GM19240 (cell line): ENCODE results near the gene AXDND1.
"Not testable (repeated sequence)": the region's sequence is repeated elsewhere in the genome, so short reads cannot be mapped to it uniquely, and the experiment has no call there.

Experiments used
- DNase-seq: peaks from one replicate; pipeline ENCODE4 v3.0.0; 2011; ENCODE audit warnings: low spot score; ENCODE audit not compliant: insufficient read length

Gene AXDND1

DNA sequence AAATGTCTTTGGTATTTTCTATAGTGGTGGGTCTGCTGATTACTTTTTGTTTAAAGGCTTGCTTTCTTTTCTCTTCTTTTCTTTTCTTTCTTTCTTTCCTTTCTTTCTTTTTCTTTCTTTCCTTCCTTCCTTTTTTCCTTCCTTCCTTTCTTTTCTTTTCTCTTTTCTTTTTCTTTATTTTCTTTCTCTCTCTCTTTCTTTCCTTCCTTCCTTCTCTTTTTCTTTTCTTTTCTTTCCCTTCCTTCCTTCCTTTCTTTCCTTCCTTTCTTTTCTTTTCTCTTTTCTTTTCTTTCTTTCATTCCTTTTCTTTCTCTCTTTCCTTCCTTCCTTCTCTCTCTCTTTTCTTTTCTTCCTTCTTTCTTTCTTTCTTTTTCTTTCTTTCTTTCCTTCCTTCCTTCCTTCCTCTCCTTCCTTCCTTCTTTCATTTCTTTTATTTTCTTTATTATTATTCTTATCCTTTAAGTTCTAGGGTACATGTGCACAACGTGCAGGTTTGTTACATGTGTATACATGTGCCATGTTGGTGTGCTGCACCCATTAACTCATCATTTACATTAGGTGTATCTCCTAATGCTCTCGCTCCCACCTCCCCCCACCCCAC, 93.9 kb downstream of the AXDND1 start:
- not testable (repeated sequence) for DNase-seq

DNA sequence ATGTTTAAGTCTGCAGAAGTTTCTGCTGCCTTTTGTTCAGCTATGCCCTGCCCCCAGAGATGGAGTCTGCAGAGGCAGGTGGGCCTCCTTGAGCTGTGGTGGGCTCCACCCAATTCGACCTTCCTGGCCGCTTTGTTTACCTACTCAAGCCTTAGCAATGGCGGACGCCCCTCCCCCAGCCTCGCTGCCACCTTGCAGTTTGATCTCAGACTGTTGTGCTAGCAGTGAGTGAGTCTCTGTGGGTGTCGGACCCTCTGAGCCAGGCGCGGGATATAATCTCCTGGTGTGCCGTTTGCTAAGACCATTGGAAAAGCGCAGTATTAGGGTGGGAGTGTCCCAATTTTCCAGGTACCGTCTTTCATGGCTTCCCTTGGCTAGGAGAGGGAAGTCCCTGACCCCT, 99.9 kb downstream of the AXDND1 start:
- not testable (repeated sequence) for DNase-seq

DNA sequence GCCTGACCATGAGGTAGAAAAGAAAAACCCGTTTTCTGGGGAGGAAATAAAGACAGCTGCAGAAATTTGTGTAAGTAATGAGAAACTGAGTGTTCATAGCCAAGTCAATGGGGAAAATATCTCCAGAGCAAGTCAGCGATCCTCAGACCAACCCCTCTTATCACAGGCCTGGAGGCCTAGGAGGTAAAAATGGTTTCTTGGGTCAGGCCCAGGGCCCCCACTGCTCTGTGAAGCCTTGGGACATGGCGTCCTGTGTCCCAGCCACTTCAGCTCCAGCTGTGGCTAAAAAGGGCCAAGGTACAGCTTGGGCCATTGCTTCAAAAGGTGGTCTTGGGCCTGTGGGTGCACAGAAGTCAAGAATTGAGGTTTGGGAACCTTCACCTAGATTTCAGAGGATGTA, 108.9 kb downstream of the AXDND1 start:
- no peak for DNase-seq

DNA sequence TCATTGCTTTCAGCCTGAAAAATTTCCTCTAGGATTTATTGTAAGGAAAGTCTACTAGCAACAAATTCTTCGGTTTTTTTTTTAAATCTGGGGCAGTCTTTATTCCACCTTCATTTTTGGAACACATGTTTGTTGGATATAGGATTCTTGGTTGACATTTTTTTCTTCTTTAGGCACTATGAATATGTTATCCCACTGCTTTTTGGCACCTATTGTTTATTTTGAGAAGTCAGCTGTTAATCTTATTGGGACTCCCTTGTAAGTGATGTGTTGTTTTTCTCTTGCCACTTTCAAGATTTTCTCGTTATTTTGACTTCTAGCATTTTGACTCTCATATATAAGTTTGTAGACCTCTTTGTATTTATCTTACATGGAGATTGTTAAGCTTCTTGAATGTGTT, 110.7 kb downstream of the AXDND1 start:
- no peak for DNase-seq

DNA sequence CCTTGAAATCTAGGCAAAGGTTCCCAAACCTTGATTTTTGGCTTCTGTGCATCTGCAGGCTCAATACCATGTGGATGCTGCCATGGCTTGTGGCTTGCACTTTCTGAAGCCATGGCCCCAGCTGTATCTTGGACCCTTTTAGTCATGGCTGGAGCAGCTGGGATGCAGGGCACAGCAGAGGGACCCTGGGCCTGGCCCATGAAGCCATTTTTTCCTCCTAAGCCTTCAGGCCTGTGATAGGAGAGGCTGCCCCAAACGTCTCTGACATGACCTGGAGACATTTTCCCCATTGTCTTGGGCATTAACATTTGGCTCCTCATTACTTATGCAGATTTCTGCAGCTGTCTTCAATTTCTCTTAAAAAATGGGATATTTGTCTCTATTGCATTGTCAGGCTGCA, 112.6 kb downstream of the AXDND1 start:
- DNase-seq: no peak

DNA sequence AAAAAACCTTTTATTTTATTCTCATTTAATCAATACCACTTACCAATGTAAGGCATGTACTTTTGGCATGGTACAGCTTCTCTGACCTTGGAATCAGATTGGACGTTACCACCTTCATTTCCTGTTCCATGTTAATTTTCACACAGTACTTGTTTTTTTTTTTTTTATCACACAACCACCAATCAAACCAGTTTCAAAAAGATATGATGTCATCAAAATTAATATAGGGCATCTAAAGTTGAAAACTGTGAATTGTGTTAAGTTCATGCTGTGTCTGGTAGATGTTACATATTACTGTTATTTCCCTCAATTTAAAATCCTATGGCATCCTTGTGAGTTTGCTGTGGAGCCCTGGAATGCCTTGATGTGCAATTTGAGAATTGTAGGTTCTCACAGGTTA, 124.8 kb downstream of the AXDND1 start:
- DNase-seq: no peak

DNA sequence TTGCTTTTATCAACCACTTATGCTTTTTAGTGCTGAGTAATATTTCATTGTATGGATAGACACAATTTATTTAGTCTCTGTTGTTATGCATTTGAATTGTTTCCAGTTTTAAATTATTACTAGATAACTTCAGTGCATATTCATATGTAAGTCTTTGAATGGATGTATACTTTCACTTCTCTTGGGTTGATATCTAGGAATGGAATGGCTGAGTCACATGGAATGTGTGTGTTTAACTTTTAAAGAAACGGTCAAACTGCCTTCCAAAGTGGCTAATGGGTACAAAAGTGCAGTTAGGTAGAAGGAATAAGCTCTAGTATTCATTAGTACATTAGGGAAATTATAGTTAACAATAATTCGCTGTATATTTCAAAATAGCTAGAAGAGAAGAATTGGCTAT, 127.6 kb downstream of the AXDND1 start:
- no peak for DNase-seq

DNA sequence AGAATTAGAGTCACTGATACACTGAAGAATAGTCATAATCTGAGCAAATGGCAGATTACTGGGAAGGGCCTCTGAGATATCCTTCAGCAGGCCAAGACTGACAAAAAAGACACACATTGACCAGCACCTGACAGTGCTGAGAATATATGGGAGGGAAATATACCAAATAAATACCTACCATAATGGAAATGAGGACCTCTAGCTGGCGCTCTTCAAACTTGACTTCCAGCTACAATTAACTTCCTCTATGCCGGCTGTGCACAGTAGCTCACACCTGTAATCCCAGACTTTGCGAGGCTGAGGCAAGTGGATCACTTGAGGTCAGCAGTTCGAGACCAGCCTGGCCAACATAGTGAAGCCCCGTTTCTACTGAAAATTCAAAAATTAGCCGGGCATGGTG, 140.4 kb downstream of the AXDND1 start:
- no peak for DNase-seq

DNA sequence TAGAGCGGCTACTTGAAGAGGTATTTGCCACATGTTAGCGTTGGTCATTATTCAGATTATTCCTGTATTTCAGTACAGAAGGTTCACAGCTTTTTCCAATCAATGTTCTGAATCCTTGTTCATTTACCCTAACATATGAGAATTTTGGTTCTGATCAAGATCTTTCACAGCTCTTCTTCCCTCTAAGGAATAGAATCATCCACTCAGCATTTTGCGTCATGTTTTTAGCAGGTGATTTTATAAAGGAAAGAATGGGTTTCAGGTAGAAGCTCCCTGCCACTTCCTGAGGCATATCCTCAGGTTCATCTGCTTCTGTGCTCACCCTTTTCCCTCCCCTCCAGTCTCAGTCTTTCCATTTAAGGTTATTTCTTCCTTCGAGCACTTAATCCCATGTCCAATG, 143.6 kb downstream of the AXDND1 start:
- no peak for DNase-seq

DNA sequence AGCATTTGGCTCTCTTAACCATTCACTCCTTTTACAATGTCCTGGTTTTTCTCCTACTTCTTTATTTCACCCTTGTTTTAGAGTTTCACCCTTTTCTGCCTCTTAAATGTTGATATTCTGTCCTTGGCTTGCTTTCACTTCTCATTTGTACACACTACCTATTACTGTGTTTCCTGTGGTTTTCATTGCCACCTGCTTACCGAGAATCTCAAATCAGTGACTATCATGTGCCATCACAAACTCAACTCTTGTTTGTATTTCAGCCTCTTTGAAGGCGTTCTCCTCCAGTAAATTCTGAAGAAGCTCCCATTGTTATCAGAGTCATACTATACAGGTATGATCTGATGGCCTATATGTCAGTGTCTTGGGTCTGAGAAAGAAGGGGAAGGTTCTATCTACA, 144.3 kb downstream of the AXDND1 start:
- no peak for DNase-seq

DNA sequence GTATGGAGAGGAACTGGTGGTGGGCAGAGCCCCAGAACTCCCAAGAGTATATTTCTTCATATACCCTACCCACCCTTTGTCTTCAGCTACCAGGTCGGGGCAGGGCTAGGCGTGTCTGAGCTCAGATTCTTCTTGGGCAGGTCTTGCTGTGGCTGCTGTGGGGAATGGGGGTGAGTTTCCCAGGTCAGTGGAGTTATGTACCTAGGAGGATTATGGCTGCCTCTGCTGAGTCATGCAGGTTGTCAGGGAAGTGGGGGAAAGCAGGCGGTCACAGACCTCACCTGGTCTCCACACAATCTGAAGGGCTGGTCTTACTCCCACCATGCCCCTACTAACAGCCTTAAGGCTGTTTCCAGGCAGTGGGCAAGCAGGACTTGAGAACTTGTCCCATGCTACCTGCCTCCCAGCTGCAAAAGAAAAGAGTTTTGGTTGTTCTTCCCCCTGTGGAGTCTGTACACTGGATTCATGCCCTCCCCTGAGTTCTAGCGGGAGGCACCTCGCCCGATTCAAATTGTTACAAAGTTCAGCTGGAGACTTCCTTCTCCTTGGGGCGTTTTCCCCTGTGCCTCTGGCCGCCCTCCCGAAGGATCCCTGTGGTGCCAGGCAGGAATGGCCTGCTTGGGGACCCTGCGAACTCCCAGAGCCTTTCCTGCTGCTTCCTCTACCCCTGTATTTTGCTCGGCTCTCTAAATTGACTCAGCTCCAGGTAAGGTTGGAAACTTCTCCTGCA, 151.4 kb downstream of the AXDND1 start:
- DNase-seq: no peak

DNA sequence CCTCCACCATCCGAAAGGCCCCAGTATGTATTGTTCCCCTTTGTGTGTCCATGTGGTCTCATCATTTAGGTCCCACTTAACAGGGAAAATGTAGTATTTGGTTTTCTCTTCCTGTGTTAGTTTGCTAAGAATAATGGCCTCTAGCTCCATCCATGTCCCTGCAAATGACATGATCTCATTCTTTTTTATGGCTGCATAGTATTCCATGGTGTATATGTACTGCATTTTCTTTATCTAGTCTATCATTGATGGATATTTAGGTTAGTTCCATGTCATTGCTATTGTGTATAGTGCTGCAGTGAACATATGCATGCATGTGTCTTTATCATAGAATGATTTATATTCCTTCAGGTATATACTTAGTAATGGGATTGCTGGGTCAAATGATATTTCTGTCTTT, 152.8 kb downstream of the AXDND1 start:
- DNase-seq: not testable (repeated sequence)

DNA sequence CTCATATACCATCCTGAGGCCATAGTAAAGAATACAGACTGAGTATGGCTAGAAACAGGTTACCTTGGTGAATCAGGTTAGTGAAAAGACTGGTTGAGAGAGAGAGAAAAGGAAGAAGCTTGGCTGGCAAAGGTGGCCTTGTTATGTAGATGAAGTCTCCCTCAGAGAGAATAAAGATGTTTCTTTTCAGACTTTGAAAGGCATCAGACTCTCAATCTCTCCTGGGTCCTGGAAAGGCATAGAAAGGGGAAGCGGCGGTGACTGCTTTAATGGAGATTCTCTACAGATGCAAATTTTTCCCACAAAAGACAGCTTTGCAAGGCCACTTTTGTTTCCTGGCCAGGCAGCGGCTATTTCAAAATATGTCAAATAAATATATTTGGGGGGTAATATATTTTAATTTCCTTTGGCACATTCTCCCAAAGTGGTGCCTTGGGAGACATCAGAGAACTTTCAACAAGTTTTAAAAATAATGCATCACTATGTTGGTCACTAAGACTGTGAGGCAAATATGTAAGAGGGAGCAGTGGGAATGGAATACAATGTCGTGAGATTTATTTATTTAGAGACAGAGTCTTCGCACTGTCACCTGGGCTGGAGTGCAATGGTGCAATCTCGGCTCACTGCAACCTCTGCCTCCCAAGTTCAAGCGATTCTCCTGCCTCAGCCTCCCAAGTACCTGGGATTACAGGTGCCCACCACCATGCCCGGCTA, 163.9 kb downstream of the AXDND1 start:
- DNase-seq: no peak

DNA sequence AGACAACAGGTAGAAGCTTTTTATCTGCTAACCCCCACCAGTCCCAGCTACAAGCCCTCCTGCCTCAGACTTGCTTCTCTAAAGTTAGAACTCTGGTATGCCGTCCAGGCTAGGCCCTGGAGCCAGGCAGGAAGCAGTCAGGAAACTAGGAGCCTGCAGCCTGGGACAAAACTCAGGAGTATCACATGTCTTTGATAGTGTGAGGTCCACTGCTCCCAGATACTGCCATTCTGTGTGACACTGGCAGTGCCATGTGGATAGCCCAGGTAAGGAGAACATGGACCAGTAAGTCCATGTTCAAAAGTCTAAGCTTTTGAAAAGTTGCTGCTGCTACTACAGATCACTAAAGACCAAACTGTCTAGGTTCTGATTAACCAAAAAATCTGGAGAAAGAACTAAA, 164.6 kb downstream of the AXDND1 start:
- DNase-seq: no peak

DNA sequence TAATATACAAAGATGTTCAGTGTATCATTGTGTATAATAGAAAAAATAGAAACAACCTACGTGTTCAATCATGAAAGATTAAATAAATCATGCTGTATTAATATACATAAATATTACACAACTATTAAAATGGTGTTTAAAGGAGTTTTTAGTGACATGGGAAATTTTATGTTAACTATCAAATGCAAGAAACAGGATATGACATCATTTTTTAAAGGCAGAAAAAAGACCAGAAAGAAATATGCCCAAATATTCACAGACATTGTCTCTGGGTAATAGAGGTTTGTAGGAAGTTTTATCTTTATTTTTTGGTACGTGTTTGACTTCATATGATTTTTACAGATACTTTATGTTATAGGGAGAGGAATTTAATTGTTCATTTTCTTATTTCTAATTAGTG, 176.0 kb downstream of the AXDND1 start:
- no peak for DNase-seq

DNA sequence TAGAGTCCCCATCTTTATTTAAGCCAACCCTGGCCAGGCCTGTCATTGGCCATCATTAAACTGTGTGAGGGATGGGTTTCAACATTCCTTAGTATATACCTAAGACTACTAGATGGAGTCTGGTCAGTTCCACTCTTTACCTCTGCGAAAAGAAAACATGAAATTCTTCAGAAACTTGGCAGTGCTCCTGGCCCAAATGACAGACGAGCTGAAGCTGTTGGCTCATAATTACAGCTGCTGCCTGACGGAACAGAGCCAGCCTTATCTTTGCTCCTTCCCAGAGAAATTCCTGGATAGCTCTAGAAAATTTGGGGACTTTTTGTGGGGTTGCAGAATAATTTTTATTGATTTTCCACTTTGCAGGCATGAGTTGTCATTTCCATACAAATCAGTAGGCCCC, 179.6 kb downstream of the AXDND1 start:
- DNase-seq: no peak

DNA sequence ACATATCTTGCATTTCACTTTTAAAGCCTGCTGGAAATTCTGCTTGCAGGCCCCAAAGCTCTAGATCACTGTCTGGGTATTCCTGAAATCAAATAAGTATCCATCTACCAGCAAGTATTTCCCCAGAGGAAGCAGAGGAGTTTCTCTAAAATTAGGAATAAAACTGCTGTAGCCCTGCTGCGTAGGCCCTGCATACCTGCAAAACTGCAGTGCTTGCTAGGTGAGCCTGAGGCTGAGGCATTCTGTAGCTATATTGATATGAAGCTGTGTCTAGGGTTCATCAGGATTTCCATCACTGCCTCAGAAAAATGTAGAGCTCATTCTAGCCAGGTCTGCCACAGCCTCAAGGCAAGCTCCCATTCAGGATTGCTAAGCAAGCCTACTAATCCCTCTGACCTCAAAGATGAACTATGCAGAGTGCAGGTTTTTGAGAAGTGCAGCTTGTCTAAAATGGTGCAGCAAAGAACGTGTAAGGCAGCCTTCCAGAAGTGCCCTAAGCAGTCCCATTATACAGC, 181.3 kb downstream of the AXDND1 start:
- DNase-seq: no peak

DNA sequence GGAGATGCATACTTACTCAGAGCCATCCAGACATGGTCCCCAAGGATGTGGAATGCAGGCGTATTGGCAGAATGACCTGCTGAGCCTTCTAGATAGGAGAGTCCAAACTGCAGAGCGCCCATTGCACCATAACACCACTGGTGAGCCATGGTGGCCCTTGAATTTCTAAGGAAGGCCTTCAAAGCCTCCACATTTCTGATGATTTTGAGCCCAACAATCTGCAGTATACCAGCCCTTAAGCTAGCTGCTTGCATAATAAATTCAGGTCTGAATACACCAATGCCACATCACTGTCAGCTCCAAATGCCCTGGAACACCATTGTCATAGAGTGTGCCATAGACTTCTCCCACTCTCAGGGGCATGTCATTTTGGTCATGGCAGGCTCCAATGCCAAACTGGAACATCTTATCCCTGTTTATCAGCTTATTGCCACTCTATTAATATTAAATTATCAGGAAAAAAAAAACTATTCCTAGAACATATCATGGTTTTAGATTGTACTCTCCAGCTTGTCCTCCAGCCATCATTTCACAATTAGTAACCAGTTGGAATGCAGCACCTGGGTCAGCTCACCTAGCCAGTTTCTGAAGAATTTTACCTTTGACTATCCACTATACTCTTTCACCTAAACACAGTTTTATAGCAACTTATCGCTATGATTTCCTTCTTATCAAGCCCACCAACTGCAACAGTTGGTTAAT, 183.0 kb downstream of the AXDND1 start:
- no peak for DNase-seq

DNA sequence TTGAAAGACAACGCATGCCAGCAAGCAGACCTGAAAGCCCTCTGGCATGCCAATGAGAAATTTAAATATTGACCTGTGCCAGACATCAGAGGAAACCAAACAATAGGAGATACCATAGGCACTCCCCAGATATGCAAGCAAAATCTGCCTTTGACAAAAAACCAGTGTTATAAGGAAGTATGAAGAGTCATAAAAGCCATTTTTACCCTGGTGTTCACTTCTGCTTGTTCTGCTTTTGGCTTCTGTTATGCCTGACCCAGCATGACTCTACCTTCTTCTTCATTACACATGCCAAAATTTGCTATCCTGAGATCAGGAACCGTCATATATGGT, 183.6 kb downstream of the AXDND1 start:
- DNase-seq: no peak

DNA sequence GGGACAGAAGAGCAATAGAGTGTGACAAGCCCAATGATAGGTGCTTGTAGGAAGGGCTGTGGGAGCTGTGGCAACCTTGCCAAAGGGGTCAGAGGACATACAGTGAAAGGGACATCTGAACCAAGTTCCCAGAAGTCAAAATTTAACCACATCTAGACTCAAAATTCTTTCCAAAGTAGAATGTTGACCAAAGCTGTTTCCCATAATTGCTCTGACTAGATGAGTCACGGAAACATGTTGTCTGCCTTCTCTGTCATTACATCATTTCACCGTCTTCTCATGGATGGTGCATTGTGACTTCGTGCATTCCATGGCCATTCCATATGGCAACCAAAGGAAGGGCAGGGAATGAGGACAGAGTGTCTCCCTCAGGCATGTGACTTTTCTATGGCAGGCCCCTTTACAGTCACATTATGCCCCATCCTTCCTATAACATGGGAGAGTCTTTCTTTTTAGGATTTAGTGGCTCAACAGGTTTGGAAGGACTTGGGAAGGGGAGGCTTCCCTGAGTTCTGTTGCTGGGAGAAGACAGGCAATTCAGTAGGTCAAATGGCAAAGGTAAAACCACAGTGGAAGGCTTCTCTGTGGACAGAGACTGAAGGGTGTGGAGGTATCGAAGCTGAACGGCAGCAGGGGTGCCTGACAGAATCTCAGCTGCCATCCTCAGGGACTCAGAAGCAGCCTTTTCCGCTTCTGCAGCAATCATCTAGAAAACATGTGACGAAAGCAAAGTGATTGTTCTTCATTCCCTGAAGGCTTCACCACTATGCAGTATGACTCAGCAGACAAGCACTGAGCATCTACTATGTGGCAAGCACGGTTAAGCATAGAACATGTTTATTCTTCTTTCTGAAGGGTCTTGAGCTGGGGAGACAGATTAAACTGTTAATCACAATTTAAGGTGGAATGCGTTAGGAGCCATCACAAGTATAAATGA, 185.2 kb downstream of the AXDND1 start:
- no peak for DNase-seq

DNA sequence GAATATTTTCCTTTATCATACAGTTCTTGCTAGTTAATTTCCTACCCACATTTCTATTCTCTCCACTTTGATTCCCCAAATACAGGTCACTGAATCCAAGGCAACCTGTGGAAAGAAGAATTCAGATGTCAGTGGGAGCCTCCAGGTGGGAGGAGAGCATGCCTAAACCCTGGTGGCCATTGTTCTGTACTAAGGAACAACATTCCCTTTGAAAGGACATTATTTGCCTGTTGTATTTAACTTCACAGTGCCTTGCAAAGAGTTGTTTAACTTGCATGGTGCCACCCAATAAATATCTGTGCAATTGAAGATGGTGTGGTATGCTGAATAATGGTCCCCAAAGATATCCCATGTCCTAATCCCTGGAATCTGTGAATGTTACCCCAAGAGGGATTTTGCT, 188.7 kb downstream of the AXDND1 start:
- no peak for DNase-seq
